Prostate gland (tissue), 2 donors: ENCODE measurements around the gene SNX9. TPM values are rescaled to one million over a fixed set of nuclear protein-coding genes. Genes with fewer than 3 reads are reported as not detected.
A peak's percentile ranks its signal among the peaks of the same experiment; 100 is the strongest.

Source experiments
- DNase-seq: peaks from one replicate; pipeline ENCODE4 v3.0.0-alpha.2; 2019; ENCODE audit warnings: low spot score
- H3K27ac ChIP-seq, 2 donors: fragments of 200-600 bp; sonication (generic); 2 replicates each; pipeline ENCODE4 v1.5.1; 2017 to 2019
- H3K27me3 ChIP-seq: fragments of 200-600 bp; sonication (generic); replicated peaks from 2 replicates; pipeline ENCODE4 v1.5.1; 2019; ENCODE audit not compliant: insufficient read depth
- H3K36me3 ChIP-seq, 2 donors: fragments of 200-600 bp; sonication (generic); 1 replicate in 1 of 2; 2 replicates in 1 of 2; pipeline versions ENCODE4 v1.5.1 to v1.8.1; 2017 to 2019
- H3K4me1 ChIP-seq: fragments of 200-600 bp; sonication (generic); replicated peaks from 2 replicates; pipeline ENCODE4 v1.5.1; 2019
- H3K4me3 ChIP-seq, 2 donors: fragments of 200-600 bp; sonication (generic); 2 replicates each; pipeline ENCODE4 v1.5.1; 2017 to 2019
- H3K9me3 ChIP-seq: fragments of 200-600 bp; sonication (generic); 2 replicates; pipeline ENCODE4 v1.5.1; 2017
- CTCF ChIP-seq, 4 experiments: fragments of 200-600 bp in 2 of 4; fragments of 450-650 bp in 2 of 4; sonication (generic) in 2 of 4; IDR thresholded peaks; 1 replicate in 3 of 4; 2 replicates in 1 of 4; pipeline ENCODE4 v1.5.1; 2016 to 2019; ENCODE audit warnings: antibody characterized with exemption in 4 of 4, mild to moderate bottlenecking in 2 of 4, moderate library complexity in 2 of 4
- POLR2A ChIP-seq: fragments of 450-650 bp; IDR thresholded peaks from one replicate; pipeline ENCODE4 v1.6.1; 2016; ENCODE audit warnings: antibody characterized with exemption, mild to moderate bottlenecking
- POLR2AphosphoS5 ChIP-seq: sonication (generic); formaldehyde crosslinking; IDR thresholded peaks from one replicate; pipeline ENCODE4 v1.6.1; 2017; ENCODE audit warnings: antibody characterized with exemption
- WGBS: methylation state at CpG from one replicate; pipeline ENCODE4 v1.1.5; 2018; 5-methylcytosine and 5-hydroxymethylcytosine counted together
- intact Hi-C: fragments of 100-400 bp; cut with DNase I; formaldehyde crosslinking; loops from one replicate; pipeline ENCODE4 v1.14.2; 2022
- total RNA-seq, 2 donors: library from RNA; depleted of rRNA; stranded (reverse); fragments of >200 nt; gene quantifications; one replicate each; pipeline ENCODE4 v1.1.0, GENCODE V29; 2016

SNX9 gene
- total RNA-seq, 2 donors from 2014 or later: 39.2 to 40.6 TPM

- no peak for TF ChIP-seq CTCF (IDR thresholded peaks at IDR 0.05)
- TF ChIP-seq POLR2A: no peak
- TF ChIP-seq POLR2AphosphoS5: no peak
- WGBS: 68% methylated on average over 5 of the region's 5 CpGs
- H3K27ac ChIP-seq: peak overlapping the region; percentile 22 to 37
- H3K9me3 ChIP-seq: no peaks in the 10 kb centered on the region
- no peak for DNase-seq
- no peaks in the 10 kb centered on the region for H3K27me3 ChIP-seq
- intact Hi-C loops: no loop called here
- H3K4me3 ChIP-seq: no peak overlapping the region
- no peaks in the 10 kb centered on the region for H3K4me1 ChIP-seq
- no peaks in the 10 kb centered on the region for H3K36me3 ChIP-seq
These were observed 9.9 kb upstream of the SNX9 start for GRCh38 chr6:157813191-157813590.

- DNase-seq: no peak
These were observed 9.1 kb upstream of the SNX9 start for GRCh38 chr6:157813750-157814455.

GRCh38 chr6:157814883-157815282, 8.2 kb upstream of the SNX9 start:
- no peak overlapping the region for H3K27ac ChIP-seq
- intact Hi-C loops: loop anchor here (5.0 kb wide), 1 partner anchor 48 kb away; no protein-coding TSS in a partner anchor

More at GRCh38 chr6:157813750-157814455, 9.1 kb upstream of the SNX9 start:
- H3K27me3 ChIP-seq: no peaks in the 10 kb centered on the region
- 50% methylated on average over 5 of the region's 5 CpGs for WGBS
- H3K4me3 ChIP-seq: no peak overlapping the region
- H3K27ac ChIP-seq: peak overlapping the region; percentile 22 to 37
- H3K4me1 ChIP-seq: no peaks in the 10 kb centered on the region
- intact Hi-C loops: no loop called here
- TF ChIP-seq POLR2AphosphoS5 (no peak), POLR2A (no peak), CTCF (IDR thresholded peaks at IDR 0.05) (no peak)
- H3K36me3 ChIP-seq: no peaks in the 10 kb centered on the region
- no peaks in the 10 kb centered on the region for H3K9me3 ChIP-seq

DNA sequence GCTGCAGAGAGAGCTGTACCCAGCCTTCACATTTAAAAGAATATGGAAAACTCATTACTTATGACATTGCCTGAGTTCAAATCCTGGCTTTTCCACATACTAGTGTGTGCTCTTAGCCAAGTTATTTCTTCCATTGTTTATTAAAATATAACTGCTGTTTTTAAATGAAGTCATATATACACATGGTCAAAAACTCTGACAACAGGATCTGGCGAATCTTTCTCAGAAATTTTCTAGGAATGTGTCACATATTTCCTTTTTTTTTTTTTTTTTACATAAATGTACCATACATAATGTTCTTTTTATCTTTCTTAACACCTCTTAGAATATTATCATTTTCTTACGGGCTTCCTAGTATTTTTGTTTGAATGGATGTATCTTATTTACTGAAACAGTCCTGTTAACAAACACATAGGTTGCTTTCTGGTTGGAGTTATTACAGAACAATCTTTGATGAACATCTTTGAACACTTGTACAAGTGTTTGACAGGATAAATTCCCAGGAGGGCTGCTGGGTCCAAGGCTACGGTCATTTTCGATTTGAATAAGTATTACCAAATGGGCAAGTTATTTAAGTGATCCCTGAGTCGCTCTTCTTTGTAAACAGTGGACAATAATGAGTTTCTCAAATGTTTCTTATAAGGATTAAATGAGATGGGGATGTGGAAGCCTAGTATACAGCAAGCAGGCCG, 1.6 kb upstream of the SNX9 start:
- Histone ChIP-seq H3K27ac (no peak overlapping the region), H3K4me1 (no peaks in the 10 kb centered on the region), H3K4me3 (no peak overlapping the region), H3K36me3 (no peaks in the 10 kb centered on the region), H3K9me3 (no peaks in the 10 kb centered on the region), H3K27me3 (no peaks in the 10 kb centered on the region)
- intact Hi-C loops: loop anchor here (5.0 kb wide), 2 partner anchors 439 to 504 kb away; partner anchors contain the start of gene ZDHHC14
- no peak for DNase-seq
- WGBS: 91% methylated on average over 6 of the region's 6 CpGs
- TF ChIP-seq CTCF (IDR thresholded peaks at IDR 0.05) (no peak), POLR2A (no peak), POLR2AphosphoS5 (no peak)

More at GRCh38 chr6:157814883-157815282, 8.2 kb upstream of the SNX9 start:
- Histone ChIP-seq H3K9me3 (no peaks in the 10 kb centered on the region), H3K4me3 (no peak overlapping the region), H3K27me3 (no peaks in the 10 kb centered on the region), H3K4me1 (no peaks in the 10 kb centered on the region), H3K36me3 (no peaks in the 10 kb centered on the region)
- no peak for DNase-seq
- 88% methylated on average over 4 of the region's 4 CpGs for WGBS
- TF ChIP-seq POLR2AphosphoS5 (no peak), CTCF (IDR thresholded peaks at IDR 0.05) (no peak), POLR2A (no peak)
